GM18517 (cell line): ENCODE results near the gene ARHGEF39.
A peak's percentile ranks its signal among the peaks of the same experiment; 100 is the strongest.

Source experiments
- ATAC-seq: cut with Tn5 transposase; IDR thresholded peaks from one replicate; pipeline ENCODE4 v1.9.1; 2021; ENCODE audit warnings: mild to moderate bottlenecking, moderate library complexity; ENCODE audit not compliant: unreplicated experiment

ARHGEF39 gene

GRCh38 chr9:35679091-35679490 is 14.1 kb upstream of the ARHGEF39 start:
- ATAC-seq, result no peak

GRCh38 chr9:35675732-35676392 is 10.9 kb upstream of the ARHGEF39 start:
- ATAC-seq, result no peak

GRCh38 chr9:35675204-35675603 is 10.2 kb upstream of the ARHGEF39 start:
- no peak for ATAC-seq

GRCh38 chr9:35674025-35674361 is 9.0 kb upstream of the ARHGEF39 start:
- no peak for ATAC-seq

GRCh38 chr9:35673132-35674024 is 8.4 kb upstream of the ARHGEF39 start, which contains the start of gene CA9:
TSS of gene CA9 (plus strand) at chr9:35673928. CDS start at chr9:35673960, 32 bp downstream.
- ATAC-seq, result no peak

GRCh38 chr9:35669331-35670145 is 4.5 kb upstream of the ARHGEF39 start:
- ATAC-seq, result no peak

- no peak for ATAC-seq
Observed at GRCh38 chr9:35667939-35668338, 2.9 kb upstream of the ARHGEF39 start.

- ATAC-seq, result no peak
Observed at GRCh38 chr9:35666549-35666948, 1.6 kb upstream of the ARHGEF39 start.

- no peak for ATAC-seq
Observed at GRCh38 chr9:35666045-35666444, 1.1 kb upstream of the ARHGEF39 start.

GRCh38 chr9:35665471-35665818 is 450 bp upstream of the ARHGEF39 start:
- no peak for ATAC-seq

GRCh38 chr9:35662437-35662836 is 2.6 kb downstream of the ARHGEF39 start:
- ATAC-seq, result no peak

- ATAC-seq, result no peak
Observed at GRCh38 chr9:35661756-35662350, 3.1 kb downstream of the ARHGEF39 start.

GRCh38 chr9:35660966-35661415 is 4.0 kb downstream of the ARHGEF39 start:
- no peak for ATAC-seq

- no peak for ATAC-seq
Observed at GRCh38 chr9:35659340-35659739, 5.7 kb downstream of the ARHGEF39 start.

GRCh38 chr9:35658968-35659220 is 6.1 kb downstream of the ARHGEF39 start:
- no peak for ATAC-seq

GRCh38 chr9:35658137-35658967 is 6.6 kb downstream of the ARHGEF39 start, which contains the start of gene CCDC107:
TSS of gene CCDC107 (plus strand) at chr9:35658292. CDS start at chr9:35658380, 88 bp downstream.
- ATAC-seq, result peak; percentile 59

- ATAC-seq, result peak; percentile 90
Observed at GRCh38 chr9:35657546-35658136, 7.4 kb downstream of the ARHGEF39 start, which contains the start of gene RMRP. TSS of gene RMRP (minus strand) at chr9:35658019.

GRCh38 chr9:35656831-35657545 is 8.0 kb downstream of the ARHGEF39 start:
- ATAC-seq, result no peak

- no peak for ATAC-seq
Observed at GRCh38 chr9:35656348-35656747, 8.6 kb downstream of the ARHGEF39 start.
